NB4 (cell line): ENCODE data around the gene SAMMSON.

Source experiments
- MYC ChIP-seq: IDR thresholded peaks from 2 replicates; pipeline ENCODE4 v1.6.1; 2011; ENCODE audit warnings: low read depth, low read length
- POLR2A ChIP-seq: IDR thresholded peaks from 2 replicates; pipeline ENCODE4 v1.6.1; 2011; ENCODE audit warnings: mild to moderate bottlenecking; ENCODE audit not compliant: insufficient read length; ENCODE audit errors: extremely low read depth
- TF ChIP-seq, protein P1 (sequence below): IDR thresholded peaks from one replicate; pipeline ENCODE4 v1.5.1; 2012; ENCODE audit warnings: low read depth, low read length

DNA sequence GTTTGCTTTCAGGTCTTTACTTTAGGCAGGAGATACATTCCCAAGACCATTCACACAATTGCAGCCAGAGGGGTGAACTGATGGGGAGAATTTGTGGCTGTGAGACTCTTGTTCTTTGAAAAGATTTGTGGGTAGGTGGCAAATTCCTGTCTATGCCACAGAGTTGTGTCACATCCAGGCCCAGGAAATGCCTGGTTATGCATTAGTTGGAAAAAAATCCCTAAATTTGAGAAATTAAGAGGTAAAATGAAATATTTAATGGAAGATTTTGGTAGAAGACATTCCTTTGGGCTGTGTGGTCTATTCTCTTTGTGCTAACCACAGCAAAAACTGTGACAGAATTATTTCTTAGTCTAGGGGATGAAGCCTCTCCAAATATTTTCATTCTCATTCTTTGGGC is 28.8 kb downstream of the SAMMSON start:
- TF ChIP-seq, protein P1, sequence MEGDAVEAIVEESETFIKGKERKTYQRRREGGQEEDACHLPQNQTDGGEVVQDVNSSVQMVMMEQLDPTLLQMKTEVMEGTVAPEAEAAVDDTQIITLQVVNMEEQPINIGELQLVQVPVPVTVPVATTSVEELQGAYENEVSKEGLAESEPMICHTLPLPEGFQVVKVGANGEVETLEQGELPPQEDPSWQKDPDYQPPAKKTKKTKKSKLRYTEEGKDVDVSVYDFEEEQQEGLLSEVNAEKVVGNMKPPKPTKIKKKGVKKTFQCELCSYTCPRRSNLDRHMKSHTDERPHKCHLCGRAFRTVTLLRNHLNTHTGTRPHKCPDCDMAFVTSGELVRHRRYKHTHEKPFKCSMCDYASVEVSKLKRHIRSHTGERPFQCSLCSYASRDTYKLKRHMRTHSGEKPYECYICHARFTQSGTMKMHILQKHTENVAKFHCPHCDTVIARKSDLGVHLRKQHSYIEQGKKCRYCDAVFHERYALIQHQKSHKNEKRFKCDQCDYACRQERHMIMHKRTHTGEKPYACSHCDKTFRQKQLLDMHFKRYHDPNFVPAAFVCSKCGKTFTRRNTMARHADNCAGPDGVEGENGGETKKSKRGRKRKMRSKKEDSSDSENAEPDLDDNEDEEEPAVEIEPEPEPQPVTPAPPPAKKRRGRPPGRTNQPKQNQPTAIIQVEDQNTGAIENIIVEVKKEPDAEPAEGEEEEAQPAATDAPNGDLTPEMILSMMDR, result no peak
- TF ChIP-seq MYC (no peak), POLR2A (no peak)
